Transverse colon (tissue), 3 donors: ENCODE measurements around the gene TRPM4.

Source experiments
- POLR2A ChIP-seq: fragments of 450-650 bp; IDR thresholded peaks from one replicate; pipeline ENCODE4 v1.6.1; 2016; ENCODE audit warnings: antibody characterized with exemption, mild to moderate bottlenecking, moderate library complexity
- TF ChIP-seq, protein P1 (sequence below), 5 experiments: fragments of 200-600 bp in 3 of 5; fragments of 450-650 bp in 2 of 5; sonication (generic) in 3 of 5; IDR thresholded peaks; 1 replicate in 2 of 5; 2 replicates in 3 of 5; pipeline ENCODE4 v1.5.1; 2016 to 2017; ENCODE audit warnings: antibody characterized with exemption in 5 of 5, inconsistent platforms in 3 of 5, mild to moderate bottlenecking in 2 of 5, moderate library complexity in 1 of 5

DNA sequence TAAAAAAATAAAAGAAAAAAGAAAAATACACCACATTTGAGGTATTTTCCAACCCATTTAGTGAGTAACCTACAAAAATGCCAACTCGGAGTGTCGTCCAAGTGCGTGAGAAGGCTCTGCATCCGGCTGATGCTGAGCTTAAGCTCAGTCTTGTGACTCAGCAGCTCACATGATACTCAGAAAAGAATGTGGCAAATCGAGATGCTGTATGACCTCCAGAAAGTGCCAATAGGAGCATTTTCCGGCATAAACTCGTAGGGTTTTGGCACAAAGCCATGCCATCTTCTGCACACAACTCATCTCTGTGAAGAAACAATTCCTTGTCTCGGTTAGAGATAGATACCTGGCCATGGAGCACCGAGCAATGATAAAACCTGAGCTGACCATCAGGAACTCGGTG lies 58.5 kb downstream of the TRPM4 start:
- TF ChIP-seq, protein P1, sequence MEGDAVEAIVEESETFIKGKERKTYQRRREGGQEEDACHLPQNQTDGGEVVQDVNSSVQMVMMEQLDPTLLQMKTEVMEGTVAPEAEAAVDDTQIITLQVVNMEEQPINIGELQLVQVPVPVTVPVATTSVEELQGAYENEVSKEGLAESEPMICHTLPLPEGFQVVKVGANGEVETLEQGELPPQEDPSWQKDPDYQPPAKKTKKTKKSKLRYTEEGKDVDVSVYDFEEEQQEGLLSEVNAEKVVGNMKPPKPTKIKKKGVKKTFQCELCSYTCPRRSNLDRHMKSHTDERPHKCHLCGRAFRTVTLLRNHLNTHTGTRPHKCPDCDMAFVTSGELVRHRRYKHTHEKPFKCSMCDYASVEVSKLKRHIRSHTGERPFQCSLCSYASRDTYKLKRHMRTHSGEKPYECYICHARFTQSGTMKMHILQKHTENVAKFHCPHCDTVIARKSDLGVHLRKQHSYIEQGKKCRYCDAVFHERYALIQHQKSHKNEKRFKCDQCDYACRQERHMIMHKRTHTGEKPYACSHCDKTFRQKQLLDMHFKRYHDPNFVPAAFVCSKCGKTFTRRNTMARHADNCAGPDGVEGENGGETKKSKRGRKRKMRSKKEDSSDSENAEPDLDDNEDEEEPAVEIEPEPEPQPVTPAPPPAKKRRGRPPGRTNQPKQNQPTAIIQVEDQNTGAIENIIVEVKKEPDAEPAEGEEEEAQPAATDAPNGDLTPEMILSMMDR (IDR thresholded peaks at IDR 0.05), result no peak
- no peak for TF ChIP-seq POLR2A
